GM12892 (cell line): ENCODE results near the gene NCCRP1.
"Not testable (repeated sequence)": the region's sequence is repeated elsewhere in the genome, so short reads cannot be mapped to it uniquely, and the experiment has no call there.

Experiments used
- DNase-seq: peaks from one replicate; pipeline ENCODE4 v3.0.0; 2011; ENCODE audit not compliant: insufficient read length
- FAIRE-seq: peaks from 2 replicates; lab custom pipeline; 2011; peaks lifted over from hg19 to GRCh38; lab: Jason Lieb, UNC
- POLR2A ChIP-seq: IDR thresholded peaks from 2 replicates; pipeline ENCODE4 v1.6.1; 2011; ENCODE audit warnings: low read depth, low read length, control low read depth
- POLR2AphosphoS5 ChIP-seq: IDR thresholded peaks from 2 replicates; pipeline ENCODE4 v1.6.1; 2011; ENCODE audit warnings: low read depth, low read length, control low read depth
- TAF1 ChIP-seq: IDR thresholded peaks from 2 replicates; pipeline ENCODE4 v1.6.1; 2011; ENCODE audit warnings: low read depth, mild to moderate bottlenecking, control low read depth, low read length, borderline replicate concordance

The NCCRP1 gene

GRCh38 chr19:39203372-39204341 is 6.9 kb downstream of the NCCRP1 start, which contains the start of gene SYCN:
SYCN (minus strand) TSS chr19:39204263; CDS start chr19:39204254, 9 bp downstream.
- no peak for DNase-seq
- TF ChIP-seq POLR2AphosphoS5 = no peak
- no peak for TF ChIP-seq TAF1
- no peak for TF ChIP-seq POLR2A
- no peak for FAIRE-seq

- FAIRE-seq (no peak), DNase-seq (no peak)
- no peak for TF ChIP-seq TAF1
Measured at GRCh38 chr19:39205449-39205764, 8.6 kb downstream of the NCCRP1 start.

DNA sequence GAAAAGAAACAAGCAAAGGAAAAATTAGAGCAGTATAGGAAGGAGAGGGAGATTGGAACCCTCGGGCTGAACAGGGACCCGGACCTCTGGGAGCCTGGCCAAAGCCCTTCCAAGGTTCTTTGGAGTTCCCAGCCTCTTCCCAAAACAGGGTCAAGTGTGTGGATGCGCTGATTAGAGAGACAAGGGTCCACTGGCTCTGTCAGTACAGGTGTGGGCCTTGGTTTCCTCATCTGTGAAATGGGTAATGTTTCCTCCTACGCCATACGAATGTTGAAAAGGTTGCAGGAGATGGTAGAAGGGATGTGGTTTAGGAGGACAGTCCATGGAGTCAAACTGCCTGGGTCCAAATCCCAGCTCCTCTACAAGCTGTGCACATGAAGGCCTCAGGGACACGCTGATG is 9.4 kb downstream of the NCCRP1 start:
- DNase-seq (no peak), FAIRE-seq (no peak)
- no peak for TF ChIP-seq POLR2AphosphoS5
- no peak for TF ChIP-seq POLR2A
- TF ChIP-seq TAF1 = no peak

DNA sequence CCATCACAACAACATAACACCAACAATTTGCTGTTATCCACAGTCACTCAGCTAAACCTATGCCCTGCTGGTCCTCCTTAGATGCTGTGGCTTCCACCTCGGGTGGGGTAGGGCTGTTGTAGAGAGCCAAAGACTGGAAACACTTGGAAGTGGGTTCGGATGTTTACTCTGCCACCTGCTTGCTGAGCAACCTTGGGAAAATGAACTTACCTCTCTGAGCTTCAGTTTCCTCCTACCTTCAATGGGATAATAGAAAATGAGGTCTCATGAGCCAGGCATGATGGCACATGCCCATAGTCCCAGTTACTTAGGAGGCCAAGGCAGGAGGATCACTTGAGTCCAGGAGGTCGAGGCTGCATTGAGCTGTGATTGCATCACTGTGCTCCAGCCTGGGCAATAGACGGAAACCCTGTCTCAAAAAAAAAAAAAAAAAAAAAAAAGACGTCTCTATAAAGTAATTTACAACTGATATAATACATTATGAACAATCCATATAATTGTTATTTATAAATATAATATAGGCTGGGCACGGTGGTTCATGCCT is 10.6 kb downstream of the NCCRP1 start:
- DNase-seq (no peak), FAIRE-seq (no peak)
- TF ChIP-seq POLR2AphosphoS5 = no peak
- no peak for TF ChIP-seq POLR2A
- TF ChIP-seq TAF1 = no peak

GRCh38 chr19:39208175-39208795 is 11.5 kb downstream of the NCCRP1 start:
- no peak for FAIRE-seq
- TF ChIP-seq POLR2A (no peak), POLR2AphosphoS5 (no peak), TAF1 (no peak)
- DNase-seq = no peak

GRCh38 chr19:39209196-39209595 is 12.4 kb downstream of the NCCRP1 start:
- FAIRE-seq (no peak), DNase-seq (no peak)
- TF ChIP-seq TAF1 (no peak), POLR2AphosphoS5 (no peak), POLR2A (no peak)

- FAIRE-seq (no peak), DNase-seq (no peak)
- no peak for TF ChIP-seq POLR2AphosphoS5
Measured at GRCh38 chr19:39211731-39212374, 15.1 kb downstream of the NCCRP1 start.

- DNase-seq = no peak
- TF ChIP-seq TAF1 = no peak
- TF ChIP-seq POLR2AphosphoS5 = no peak
- no peak for TF ChIP-seq POLR2A
- FAIRE-seq = no peak
Measured at GRCh38 chr19:39212375-39212742, 15.6 kb downstream of the NCCRP1 start.

- not testable (repeated sequence) for FAIRE-seq, DNase-seq
Measured at GRCh38 chr19:39215323-39215722, 18.6 kb downstream of the NCCRP1 start.

GRCh38 chr19:39217094-39217493 is 20.3 kb downstream of the NCCRP1 start:
- no peak for DNase-seq
- TF ChIP-seq POLR2AphosphoS5 (no peak), TAF1 (no peak), POLR2A (no peak)
- no peak for FAIRE-seq

GRCh38 chr19:39218230-39219007 is 21.7 kb downstream of the NCCRP1 start:
- peak; percentile 40 for FAIRE-seq
- no peak for DNase-seq
- no peak for TF ChIP-seq POLR2A
- TF ChIP-seq TAF1 = no peak
- TF ChIP-seq POLR2AphosphoS5 = no peak

GRCh38 chr19:39219108-39219507 is 22.3 kb downstream of the NCCRP1 start:
- DNase-seq, FAIRE-seq: not testable (repeated sequence)
